Endothelial cell of umbilical vein (primary cell): ENCODE data around the gene CD300H.

ENCODE experiments used
- CTCF ChIP-seq, 2 donors: IDR thresholded peaks; 1 replicate in 1 of 2; 2 replicates in 1 of 2; pipeline ENCODE4 v1.5.1; 2011; ENCODE audit warnings: low read length in 2 of 2, mild to moderate bottlenecking in 2 of 2, moderate library complexity in 2 of 2, control low read depth in 1 of 2, inconsistent platforms in 1 of 2, low read depth in 1 of 2; ENCODE audit not compliant: insufficient read depth in 1 of 2; ENCODE audit errors: extremely low read depth in 1 of 2
- POLR2AphosphoS5 ChIP-seq: IDR thresholded peaks from 2 replicates; pipeline ENCODE4 v1.6.1; 2012; ENCODE audit warnings: low read depth, mild to moderate bottlenecking, control low read depth, low read length, moderate library complexity; ENCODE audit not compliant: insufficient read depth

- no peak for TF ChIP-seq POLR2AphosphoS5
- TF ChIP-seq CTCF (IDR thresholded peaks at IDR 0.05; ENCODE audit: extremely low read depth in 1 of 2, insufficient read depth in 1 of 2, low read depth in 1 of 2, low read length in 2 of 2), result no peak
These were observed 44.0 kb downstream of the CD300H start for GRCh38 chr17:74523308-74523707.
